H9 (cell line): ENCODE measurements around the gene PHLPP2. TPM values are rescaled to one million over a fixed set of nuclear protein-coding genes. Genes with fewer than 3 reads are reported as not detected.

ENCODE experiments used
- DNase-seq: peaks from one replicate; pipeline ENCODE4 v3.0.0-alpha.2; 2017
- H2AFZ ChIP-seq: one replicate; pipeline ENCODE4 v1.6.1; 2013; ENCODE audit warnings: mild to moderate bottlenecking, low read length, control low read depth, moderate library complexity
- H2AK5ac ChIP-seq: 2 replicates; pipeline ENCODE4 v1.6.1; 2013; ENCODE audit warnings: low read length, control low read depth, mixed read lengths; ENCODE audit not compliant: insufficient read length
- H2BK120ac ChIP-seq: one replicate; pipeline ENCODE4 v1.6.1; 2013; ENCODE audit warnings: low read depth, mild to moderate bottlenecking, low read length, control low read depth, inconsistent platforms; ENCODE audit not compliant: poor library complexity, severe bottlenecking
- H2BK12ac ChIP-seq: 2 replicates; pipeline ENCODE4 v1.6.1; 2013; ENCODE audit warnings: low read length, control low read depth, mixed read lengths, low read depth; ENCODE audit not compliant: insufficient read length
- H2BK15ac ChIP-seq: 2 replicates; pipeline ENCODE4 v1.6.1; 2013; ENCODE audit warnings: low read depth, low read length, control low read depth
- H2BK20ac ChIP-seq: one replicate; pipeline ENCODE4 v1.6.1; 2013; ENCODE audit warnings: low read depth, mild to moderate bottlenecking, low read length, control low read depth, inconsistent platforms; ENCODE audit not compliant: poor library complexity, severe bottlenecking
- H2BK5ac ChIP-seq: 2 replicates; pipeline ENCODE4 v1.6.1; 2013; ENCODE audit warnings: low read length, control low read depth, mixed read lengths; ENCODE audit not compliant: insufficient read length
- H3K14ac ChIP-seq: 2 replicates; pipeline ENCODE4 v1.6.1; 2013; ENCODE audit warnings: low read length, control low read depth; ENCODE audit not compliant: insufficient read depth
- H3K18ac ChIP-seq: 2 replicates; pipeline ENCODE4 v1.6.1; 2013; ENCODE audit warnings: low read depth, mild to moderate bottlenecking, mixed read lengths, low read length, control low read depth; ENCODE audit not compliant: insufficient read length
- H3K23ac ChIP-seq: 2 replicates; pipeline ENCODE4 v1.6.1; 2013; ENCODE audit warnings: low read length, control low read depth, mixed read lengths, low read depth; ENCODE audit not compliant: insufficient read length
- H3K23me2 ChIP-seq: 2 replicates; pipeline ENCODE4 v1.6.1; 2013; ENCODE audit warnings: low read depth, mild to moderate bottlenecking, mixed read lengths, low read length, control low read depth; ENCODE audit not compliant: insufficient read length, poor library complexity, severe bottlenecking
- H3K27ac ChIP-seq: 2 replicates; pipeline ENCODE4 v1.5.1; 2013; ENCODE audit warnings: low read length, control low read depth, mixed read lengths, low read depth; ENCODE audit not compliant: insufficient read length
- H3K27me3 ChIP-seq: 2 replicates; pipeline ENCODE4 v1.6.1; 2013; ENCODE audit warnings: low read length, control low read depth, inconsistent platforms; ENCODE audit not compliant: insufficient read depth
- H3K4ac ChIP-seq: 2 replicates; pipeline ENCODE4 v1.6.1; 2013; ENCODE audit warnings: low read depth, mild to moderate bottlenecking, control low read depth, inconsistent platforms, low read length, moderate library complexity
- H3K4me1 ChIP-seq: 2 replicates; pipeline ENCODE4 v1.6.1; 2013; ENCODE audit warnings: low read length, control low read depth, inconsistent platforms; ENCODE audit not compliant: insufficient read depth
- H3K4me2 ChIP-seq: 2 replicates; pipeline ENCODE4 v1.6.1; 2013; ENCODE audit warnings: low read length, control low read depth, mixed read lengths; ENCODE audit not compliant: insufficient read length, insufficient read depth
- H3K56ac ChIP-seq: 2 replicates; pipeline ENCODE4 v1.6.1; 2013; ENCODE audit warnings: low read depth, mild to moderate bottlenecking, mixed read lengths, low read length, control low read depth; ENCODE audit not compliant: insufficient read length
- H3K79me1 ChIP-seq: 2 replicates; pipeline ENCODE4 v1.6.1; 2013; ENCODE audit warnings: low read depth, mild to moderate bottlenecking, moderate library complexity, low read length, control low read depth, inconsistent platforms; ENCODE audit not compliant: insufficient read depth, poor library complexity, severe bottlenecking
- H3K79me2 ChIP-seq: 2 replicates; pipeline ENCODE4 v1.6.1; 2013; ENCODE audit warnings: low read length, control low read depth, inconsistent platforms; ENCODE audit not compliant: insufficient read depth
- H3K9ac ChIP-seq: 2 replicates; pipeline ENCODE4 v1.6.1; 2013; ENCODE audit warnings: low read length, control low read depth, mixed read lengths; ENCODE audit not compliant: insufficient read length; ENCODE audit errors: extremely low read depth
- H3K9me3 ChIP-seq: one replicate; pipeline ENCODE4 v1.6.1; 2013; ENCODE audit warnings: low read depth, low read length, inconsistent platforms; ENCODE audit not compliant: control insufficient read depth
- H3T11ph ChIP-seq: one replicate; pipeline ENCODE4 v1.6.1; 2013; ENCODE audit warnings: mild to moderate bottlenecking, low read length, control low read depth, inconsistent platforms
- H4K20me1 ChIP-seq: one replicate; pipeline ENCODE4 v1.6.1; 2013; ENCODE audit not compliant: control insufficient read depth, insufficient read length, insufficient read depth
- H4K5ac ChIP-seq: 2 replicates; pipeline ENCODE4 v1.6.1; 2013; ENCODE audit warnings: low read depth, mild to moderate bottlenecking, mixed read lengths, low read length, control low read depth; ENCODE audit not compliant: insufficient read length
- H4K8ac ChIP-seq: replicated peaks from 2 replicates; pipeline ENCODE4 v1.6.1; 2013; ENCODE audit warnings: low read length, control low read depth, mixed read lengths, low read depth; ENCODE audit not compliant: insufficient read length
- H4K91ac ChIP-seq: 2 replicates; pipeline ENCODE4 v1.6.1; 2013; ENCODE audit warnings: low read depth, mild to moderate bottlenecking, moderate library complexity, mixed read lengths, low read length, control low read depth; ENCODE audit not compliant: insufficient read length
- H3K27ac Mint-ChIP-seq, 3 experiments: 2 replicates in 2 of 3; 3 replicates in 1 of 3; pipeline ENCODE4 v1.8.0; 2020 to 2021; ENCODE audit warnings: mixed read lengths in 3 of 3, mild to moderate bottlenecking in 1 of 3, moderate library complexity in 1 of 3
- H3K27me3 Mint-ChIP-seq: 2 replicates; pipeline ENCODE4 v1.8.0; 2021; ENCODE audit warnings: low read depth, mild to moderate bottlenecking, moderate library complexity, mixed read lengths
- H3K36me3 Mint-ChIP-seq, 3 experiments: 2 replicates in 2 of 3; 3 replicates in 1 of 3; pipeline ENCODE4 v1.8.0; 2020 to 2021; ENCODE audit warnings: low read depth in 3 of 3, mixed read lengths in 3 of 3; ENCODE audit not compliant: insufficient read depth in 1 of 3
- H3K4me1 Mint-ChIP-seq, 2 experiments: 2 replicates each; pipeline ENCODE4 v1.8.0; 2020; ENCODE audit warnings: mixed read lengths in 2 of 2
- H3K4me3 Mint-ChIP-seq, 2 experiments: 2 replicates in 1 of 2; 3 replicates in 1 of 2; pipeline ENCODE4 v1.8.0; 2020 to 2021; ENCODE audit warnings: mild to moderate bottlenecking in 2 of 2, mixed read lengths in 2 of 2, moderate library complexity in 1 of 2
- H3K9me3 Mint-ChIP-seq, 2 experiments: 2 replicates in 1 of 2; 3 replicates in 1 of 2; pipeline ENCODE4 v1.8.0; 2020; ENCODE audit warnings: mild to moderate bottlenecking in 2 of 2, mixed read lengths in 2 of 2, moderate library complexity in 1 of 2
- WGBS: extraction: QIAGEN DNeasy Blood & Tissue Kit; methylation state at CpG from one replicate; pipeline ENCODE4 v1.1.7; 2013; ENCODE audit warnings: missing lambda C conversion rate, low lambda C conversion rate, mixed read lengths; ENCODE audit not compliant: insufficient read length; ENCODE audit errors: extremely low coverage; 5-methylcytosine and 5-hydroxymethylcytosine counted together
- total RNA-seq: library from RNA; stranded (reverse); gene quantifications from 2 replicates; pipeline ENCODE4 v1.2.1, GENCODE V29; 2021
- TF ChIP-seq, protein P1 (sequence below): fragments of 200-600 bp; sonication (generic); conservative IDR thresholded peaks from 3 replicates; pipeline ENCODE4 v1.8.0; 2021; ENCODE audit warnings: antibody characterized with exemption, mild to moderate bottlenecking

The PHLPP2 gene
- total RNA-seq, 1 experiment from 2014 or later = 23.2 TPM

DNA sequence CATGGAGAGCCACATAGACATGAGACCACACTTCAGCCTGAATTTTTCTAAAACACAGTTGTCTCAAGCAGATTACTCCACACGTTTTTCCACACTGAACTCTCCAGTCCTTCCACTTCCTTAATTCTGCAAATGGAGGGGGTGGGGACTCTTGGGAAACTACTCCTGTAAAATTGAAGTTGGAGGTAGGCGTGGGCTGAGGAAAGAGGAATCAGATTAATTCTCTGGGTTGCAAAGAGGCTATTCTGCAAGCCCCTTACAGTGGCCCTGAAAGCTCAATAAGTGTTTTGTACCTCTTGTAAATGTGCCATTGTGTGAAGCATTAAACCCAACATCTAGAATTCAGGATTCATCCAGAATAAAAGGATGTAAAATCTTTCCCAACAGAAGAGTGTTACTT is 88.9 kb downstream of the PHLPP2 start:
- no peaks in the 10 kb centered on the region for H3K79me2 ChIP-seq
- H2BK15ac ChIP-seq = no peak overlapping the region
- H4K91ac ChIP-seq = no peak overlapping the region
- H3K9ac ChIP-seq = no peak overlapping the region
- H3K79me1 ChIP-seq = no peaks in the 10 kb centered on the region
- no peak overlapping the region for H3K4me2 ChIP-seq
- WGBS = no CpG with 5 or more reads among the region's 2 CpGs
- H3K23me2 ChIP-seq = no peaks in the 10 kb centered on the region
- no peak overlapping the region for H2BK20ac ChIP-seq
- no peak overlapping the region for H3K18ac ChIP-seq
- no peak overlapping the region for H4K5ac ChIP-seq
- H2BK12ac ChIP-seq = no peak overlapping the region
- TF ChIP-seq, protein P1, sequence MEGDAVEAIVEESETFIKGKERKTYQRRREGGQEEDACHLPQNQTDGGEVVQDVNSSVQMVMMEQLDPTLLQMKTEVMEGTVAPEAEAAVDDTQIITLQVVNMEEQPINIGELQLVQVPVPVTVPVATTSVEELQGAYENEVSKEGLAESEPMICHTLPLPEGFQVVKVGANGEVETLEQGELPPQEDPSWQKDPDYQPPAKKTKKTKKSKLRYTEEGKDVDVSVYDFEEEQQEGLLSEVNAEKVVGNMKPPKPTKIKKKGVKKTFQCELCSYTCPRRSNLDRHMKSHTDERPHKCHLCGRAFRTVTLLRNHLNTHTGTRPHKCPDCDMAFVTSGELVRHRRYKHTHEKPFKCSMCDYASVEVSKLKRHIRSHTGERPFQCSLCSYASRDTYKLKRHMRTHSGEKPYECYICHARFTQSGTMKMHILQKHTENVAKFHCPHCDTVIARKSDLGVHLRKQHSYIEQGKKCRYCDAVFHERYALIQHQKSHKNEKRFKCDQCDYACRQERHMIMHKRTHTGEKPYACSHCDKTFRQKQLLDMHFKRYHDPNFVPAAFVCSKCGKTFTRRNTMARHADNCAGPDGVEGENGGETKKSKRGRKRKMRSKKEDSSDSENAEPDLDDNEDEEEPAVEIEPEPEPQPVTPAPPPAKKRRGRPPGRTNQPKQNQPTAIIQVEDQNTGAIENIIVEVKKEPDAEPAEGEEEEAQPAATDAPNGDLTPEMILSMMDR = no peak
- no peak overlapping the region for H2BK120ac ChIP-seq
- H2BK5ac ChIP-seq = no peak overlapping the region
- Mint-ChIP-seq H3K4me1 (peaks cover 25 to 31% of the 10 kb centered on the region in 2 experiments), H3K27ac (no peak overlapping the region), H3K36me3 (peaks cover 10 to 54% (median 48%) of the 10 kb centered on the region in 3 experiments; a peak in 6 of 7 replicates), H3K27me3 (no peaks in the 10 kb centered on the region), H3K9me3 (no peaks in the 10 kb centered on the region), H3K4me3 (no peak overlapping the region)
- H3K56ac ChIP-seq = no peak overlapping the region
- H2AK5ac ChIP-seq = no peak overlapping the region
- no peak for DNase-seq
- no peak overlapping the region for H3K4ac ChIP-seq
- no peaks in the 10 kb centered on the region for H3K27me3 ChIP-seq
- H2AFZ ChIP-seq = no peak overlapping the region
- no peak overlapping the region for H3T11ph ChIP-seq
- H3K4me1 ChIP-seq = peaks cover 7% of the 10 kb centered on the region
- H3K9me3 ChIP-seq = no peaks in the 10 kb centered on the region
- H4K20me1 ChIP-seq = no peaks in the 10 kb centered on the region
- H3K23ac ChIP-seq = no peak overlapping the region
- H3K27ac ChIP-seq = no peak overlapping the region
- no peak overlapping the region for H4K8ac ChIP-seq
- no peak overlapping the region for H3K14ac ChIP-seq
